Transverse colon (tissue), 4 donors: ENCODE measurements around the gene HHIPL1.

Experiments used
- CTCF ChIP-seq, 5 experiments: fragments of 200-600 bp in 3 of 5; fragments of 450-650 bp in 2 of 5; sonication (generic) in 3 of 5; IDR thresholded peaks; 1 replicate in 2 of 5; 2 replicates in 3 of 5; pipeline ENCODE4 v1.5.1; 2016 to 2017; ENCODE audit warnings: antibody characterized with exemption in 5 of 5, inconsistent platforms in 3 of 5, mild to moderate bottlenecking in 2 of 5, moderate library complexity in 1 of 5
- EP300 ChIP-seq: sonication (generic); formaldehyde crosslinking; IDR thresholded peaks from one replicate; pipeline ENCODE4 v1.6.1; 2017; ENCODE audit warnings: antibody characterized with exemption, low read depth
- POLR2A ChIP-seq: fragments of 450-650 bp; IDR thresholded peaks from one replicate; pipeline ENCODE4 v1.6.1; 2016; ENCODE audit warnings: antibody characterized with exemption, mild to moderate bottlenecking, moderate library complexity
- POLR2AphosphoS5 ChIP-seq, 3 donors: sonication (generic); formaldehyde crosslinking; IDR thresholded peaks; one replicate each; pipeline ENCODE4 v1.6.1; 2016; ENCODE audit warnings: antibody characterized with exemption in 3 of 3

- TF ChIP-seq EP300 (no peak), POLR2A (no peak), CTCF (IDR thresholded peaks at IDR 0.05) (no peak), POLR2AphosphoS5 (IDR thresholded peaks at IDR 0.05) (no peak)
These were observed 56.3 kb downstream of the HHIPL1 start for GRCh38 chr14:99701260-99701659.
